NCI-H1436 (cell line): ENCODE results near the gene SORBS1.

Experiments
- DNase-seq: peaks from one replicate; lab custom pipeline; 2025; lab: John Stamatoyannopoulos, UW

SORBS1 gene

DNA sequence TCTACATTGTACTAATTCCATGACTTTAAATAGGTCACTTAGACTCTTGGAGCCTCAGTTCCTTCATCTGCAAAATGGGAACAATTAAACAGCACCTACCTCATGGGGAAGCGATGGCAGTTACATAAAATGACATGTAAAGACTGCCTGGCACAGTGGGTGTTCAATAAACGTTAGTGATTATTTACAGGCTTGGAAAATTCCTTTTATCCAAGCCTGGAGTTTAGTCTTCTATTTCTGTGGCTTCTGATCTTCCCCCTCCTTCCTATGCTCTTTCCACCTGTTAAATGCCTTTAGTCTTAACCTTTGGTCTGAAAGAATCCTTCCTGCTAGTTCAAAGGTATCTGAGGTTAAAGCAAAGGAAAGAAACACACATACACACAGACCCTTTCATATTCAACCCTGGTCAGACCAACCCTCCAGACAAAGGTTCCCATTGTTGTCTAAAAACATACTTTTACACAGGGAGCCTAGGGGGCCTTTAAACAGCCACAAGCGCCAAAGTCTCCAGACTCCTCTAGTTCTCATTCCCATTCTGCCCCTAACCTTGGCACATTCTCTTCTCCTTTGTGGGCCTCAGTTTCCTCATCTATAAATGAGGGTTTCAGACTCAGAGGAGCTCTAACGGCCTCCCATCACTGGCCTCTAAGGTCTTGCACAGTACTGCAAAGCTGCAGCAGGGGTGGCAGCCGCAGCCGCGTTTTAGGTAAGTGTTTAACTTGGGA lies 21.4 kb downstream of the SORBS1 start:
- no peak for DNase-seq

DNA sequence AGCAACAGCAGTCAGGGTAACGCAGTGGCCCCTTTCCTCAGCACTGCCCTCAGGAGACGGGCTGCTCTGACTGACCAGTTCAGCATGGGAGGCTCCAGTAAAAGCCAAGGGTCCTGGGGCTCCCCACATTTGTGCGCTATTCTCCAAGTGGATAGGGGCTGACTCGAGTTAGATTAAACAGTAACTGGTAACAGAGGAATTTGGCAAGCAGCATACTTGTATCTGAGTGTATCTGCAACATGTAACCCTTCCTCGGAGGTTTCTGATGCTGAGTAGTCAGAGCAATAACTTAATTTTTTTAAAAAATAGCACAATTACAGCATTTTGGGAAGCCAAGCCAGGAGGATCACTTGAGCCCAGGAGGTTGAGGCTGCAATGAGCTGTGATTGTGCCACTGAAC lies 22.8 kb downstream of the SORBS1 start:
- DNase-seq = no peak

DNA sequence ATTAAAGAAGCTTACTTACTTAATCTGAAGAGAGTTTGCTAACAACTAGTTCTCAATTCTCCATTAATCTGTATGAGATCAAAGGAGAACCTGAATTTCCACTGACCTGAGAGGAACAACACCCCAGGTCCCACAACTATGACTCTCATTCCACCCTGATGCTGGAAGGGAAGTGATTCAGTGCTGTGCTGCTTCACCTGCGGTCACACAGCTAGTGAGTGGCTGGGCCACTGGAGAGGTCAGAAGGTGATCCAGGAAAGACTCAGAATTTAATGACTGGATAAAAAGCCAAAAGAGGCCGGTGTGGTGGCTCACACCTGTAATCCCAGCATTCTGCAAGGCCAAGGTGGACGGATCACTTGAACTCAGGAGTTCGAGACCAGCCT lies 23.6 kb downstream of the SORBS1 start:
- DNase-seq = no peak

DNA sequence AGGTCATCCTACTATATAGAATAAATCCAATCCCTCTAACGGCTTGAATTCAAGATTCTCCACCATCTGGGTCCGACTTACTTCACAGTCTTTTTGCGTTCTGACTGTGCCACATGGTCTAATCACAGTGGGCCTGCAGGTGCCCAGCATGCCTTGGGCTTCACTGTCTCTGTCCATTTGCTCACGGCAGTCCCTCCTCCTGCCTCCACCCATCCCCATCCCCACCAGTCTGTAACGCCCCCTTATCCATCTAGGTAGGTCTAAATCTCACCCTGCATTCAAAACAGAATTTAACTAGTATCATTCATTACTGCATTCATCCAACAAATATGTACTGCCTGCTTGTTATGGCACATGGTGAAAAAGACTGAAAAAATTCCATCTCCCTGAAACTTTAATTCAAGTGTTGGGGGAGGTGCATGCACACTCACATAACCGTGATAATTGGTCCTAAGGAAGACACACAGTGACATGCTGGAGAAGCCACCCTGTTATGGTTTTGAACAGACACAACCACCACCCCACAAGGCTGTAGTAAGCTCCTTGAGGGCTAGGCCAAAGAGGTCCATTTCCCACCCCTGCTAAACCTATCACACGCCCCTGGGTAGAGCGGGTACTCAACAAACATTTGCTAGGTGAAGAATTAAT lies 24.2 kb downstream of the SORBS1 start:
- no peak for DNase-seq

DNA sequence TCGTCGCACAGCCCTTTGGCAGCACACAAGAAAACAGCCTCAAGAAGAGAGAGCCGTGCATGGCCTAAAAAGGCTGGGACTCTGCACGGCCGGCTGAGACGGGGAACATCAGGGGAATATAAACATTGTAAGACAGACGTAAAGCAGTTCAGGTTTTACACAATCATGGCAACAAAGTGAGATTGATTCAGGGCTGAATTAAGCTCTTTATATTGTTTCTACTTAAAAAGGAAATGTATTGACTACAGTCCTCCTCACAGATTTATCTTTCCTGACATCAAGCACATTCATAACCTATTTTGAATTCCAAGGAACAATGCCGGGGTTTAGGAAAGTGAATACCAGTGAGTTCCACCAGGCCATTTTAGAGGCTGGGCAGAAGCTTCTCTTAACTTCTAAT lies 25.2 kb downstream of the SORBS1 start:
- no peak for DNase-seq

DNA sequence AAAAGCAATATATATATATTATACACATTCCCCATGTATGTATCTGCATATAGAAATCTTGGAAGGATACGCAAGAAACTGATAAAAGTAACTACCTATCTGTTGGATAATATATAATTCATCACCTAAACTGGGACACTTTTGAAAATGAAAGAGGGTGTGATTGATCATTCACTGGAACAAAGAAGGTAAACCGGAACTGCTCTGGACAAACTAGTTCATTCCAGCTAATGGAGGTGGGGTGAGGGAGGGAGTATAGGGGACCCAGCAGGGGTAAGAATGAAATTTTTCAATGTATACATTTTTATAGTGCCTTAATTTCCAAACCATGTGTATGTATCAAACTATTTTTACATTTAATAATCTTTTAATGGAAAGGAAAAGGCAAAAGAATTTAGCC lies 25.6 kb downstream of the SORBS1 start:
- no peak for DNase-seq

DNA sequence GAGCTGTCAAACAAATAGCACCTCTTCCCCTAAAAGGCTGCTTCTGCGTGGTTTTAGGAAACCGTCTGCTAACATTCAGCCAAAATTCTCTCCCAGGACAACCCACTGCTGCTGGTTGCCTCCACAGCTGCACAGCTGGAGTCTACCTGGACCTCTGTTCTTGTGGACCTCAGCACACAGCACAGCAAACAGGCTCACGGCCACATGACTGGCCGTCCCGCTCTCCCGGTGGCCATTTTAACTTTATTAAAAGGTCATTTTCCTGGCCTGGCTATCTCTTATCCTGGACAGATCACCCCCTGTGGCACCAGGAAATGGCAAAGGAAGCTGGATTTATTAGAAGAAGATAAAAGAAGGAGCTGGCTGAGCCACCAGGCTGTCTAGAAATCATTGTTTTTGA lies 27.6 kb downstream of the SORBS1 start:
- no peak for DNase-seq

DNA sequence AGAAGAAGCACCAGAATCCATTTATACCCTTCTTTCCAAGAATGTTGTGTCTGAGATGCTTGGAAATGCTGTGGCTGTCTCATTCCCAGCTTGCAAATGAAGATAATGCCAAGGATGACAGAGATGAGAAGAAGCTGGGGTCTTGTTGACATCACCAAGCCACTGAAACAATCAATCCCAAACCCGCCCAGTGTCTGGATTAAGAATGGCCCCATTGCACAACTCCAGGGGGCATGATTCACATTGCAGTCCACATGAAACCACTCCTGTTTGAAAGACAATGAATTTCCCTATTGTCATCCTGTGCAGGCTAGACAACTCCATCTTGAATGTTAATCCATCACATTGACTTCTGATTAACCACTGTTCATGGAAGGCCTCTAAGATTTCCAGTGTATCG lies 28.6 kb downstream of the SORBS1 start:
- DNase-seq = no peak

DNA sequence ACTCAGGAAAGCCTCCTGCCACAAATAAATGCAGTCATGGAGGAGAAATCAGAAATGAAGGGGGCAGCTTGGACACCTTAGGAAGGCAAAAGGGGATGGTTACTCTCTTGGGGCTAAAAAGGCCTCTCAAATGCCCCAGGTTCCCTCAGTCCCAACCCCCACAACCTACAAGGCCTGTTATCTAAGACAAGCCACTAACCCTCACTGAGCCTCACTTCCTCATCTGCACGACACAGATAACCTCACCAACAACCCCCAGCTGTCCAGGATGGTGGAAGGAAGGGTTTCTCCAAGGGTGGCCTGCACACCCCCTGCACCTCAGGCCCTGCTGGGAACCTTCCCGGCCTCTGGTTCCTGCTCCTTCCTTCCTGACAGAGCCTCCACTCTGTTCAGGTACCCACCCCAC lies 29.2 kb downstream of the SORBS1 start:
- DNase-seq = no peak

DNA sequence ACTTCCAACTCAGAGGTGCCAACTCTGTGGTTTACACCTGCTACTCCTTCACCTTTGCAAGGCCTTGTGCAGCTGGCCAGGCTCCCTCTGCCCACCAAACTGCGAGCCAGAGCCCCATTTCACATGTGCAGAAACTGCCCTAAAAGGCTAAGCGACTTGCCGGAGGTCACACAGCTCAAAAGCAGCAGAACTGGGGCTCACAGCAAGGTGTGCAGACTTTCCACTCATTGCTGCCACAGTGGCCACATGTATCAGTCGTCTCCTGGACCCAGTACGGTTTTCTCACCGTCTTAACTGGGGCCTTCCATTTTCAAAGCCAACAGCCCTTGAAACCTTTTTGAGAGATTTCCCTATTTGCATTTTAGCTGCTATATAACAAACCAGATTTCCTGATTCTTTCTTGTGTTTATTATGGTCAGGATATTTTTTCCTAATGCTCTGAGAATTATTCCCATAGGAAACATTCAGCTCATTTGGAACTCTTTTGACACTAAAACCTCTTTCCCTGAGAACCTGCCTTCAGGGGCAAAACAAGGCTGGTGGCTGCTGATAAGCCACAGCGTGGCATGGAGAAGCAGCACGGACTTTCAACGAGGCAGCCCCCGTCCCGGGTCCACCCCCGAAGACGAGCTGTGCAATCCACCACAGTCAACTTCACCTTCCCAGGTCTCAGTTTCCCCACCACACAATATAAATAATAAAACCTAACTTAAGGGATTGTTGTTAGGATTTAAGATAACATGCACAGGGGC lies 29.9 kb downstream of the SORBS1 start:
- no peak for DNase-seq

DNA sequence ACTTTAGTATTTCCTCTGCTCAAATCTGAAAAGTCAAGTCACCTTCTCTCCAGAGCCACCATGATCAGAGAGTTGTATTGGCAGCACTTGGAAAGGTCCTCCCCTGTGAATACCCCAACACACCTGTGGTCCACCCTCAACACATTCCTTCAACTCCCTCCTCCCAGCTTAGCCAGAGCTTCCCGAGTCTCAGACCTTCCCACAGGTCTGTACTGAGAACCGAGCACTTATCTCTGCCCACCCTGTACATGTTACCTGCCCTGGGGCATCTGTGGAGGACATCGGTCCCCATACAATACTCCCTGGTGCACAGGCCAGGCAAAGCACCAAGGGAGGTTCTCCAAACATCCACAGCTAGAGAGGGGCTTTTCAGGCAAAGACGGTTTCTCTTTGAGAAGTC lies 30.6 kb downstream of the SORBS1 start:
- no peak for DNase-seq

DNA sequence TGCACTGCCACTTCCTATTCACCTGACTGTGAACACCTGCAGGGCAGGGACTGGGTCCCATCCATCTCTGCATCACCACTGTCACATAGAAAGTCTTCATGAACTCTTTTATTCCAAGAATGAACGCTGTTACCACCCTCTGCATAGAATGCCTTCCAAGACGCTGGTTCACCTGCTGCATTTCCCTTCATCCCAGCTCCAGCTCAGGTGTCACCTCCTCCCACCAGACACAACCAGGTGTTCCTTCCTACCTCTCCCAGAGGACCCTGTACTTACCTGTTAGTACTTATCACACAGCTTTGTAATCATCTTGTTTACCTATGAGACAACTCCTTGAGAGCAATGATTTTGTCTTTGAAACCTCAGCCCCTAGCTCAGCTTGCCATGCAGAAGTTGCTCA lies 31.1 kb downstream of the SORBS1 start:
- DNase-seq = no peak

DNA sequence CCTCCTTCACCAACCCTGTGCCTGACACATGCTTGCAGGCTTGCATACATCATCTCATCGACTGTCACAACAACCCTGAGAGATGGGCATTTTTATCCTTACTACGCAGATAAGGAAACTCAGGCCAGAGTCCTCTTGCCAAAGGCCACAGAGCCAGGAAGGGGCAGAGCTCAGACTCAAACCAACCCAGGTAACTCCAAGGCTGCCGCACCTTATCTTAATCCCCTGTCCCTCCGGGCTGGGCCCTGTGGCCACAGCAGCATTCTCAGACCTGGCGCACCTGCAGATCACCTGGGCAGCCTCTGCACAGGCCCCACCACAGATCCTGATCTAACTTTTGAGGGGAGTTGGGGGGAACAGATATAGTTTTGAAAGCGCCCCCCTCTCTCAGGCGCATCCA lies 35.1 kb downstream of the SORBS1 start:
- no peak for DNase-seq

DNA sequence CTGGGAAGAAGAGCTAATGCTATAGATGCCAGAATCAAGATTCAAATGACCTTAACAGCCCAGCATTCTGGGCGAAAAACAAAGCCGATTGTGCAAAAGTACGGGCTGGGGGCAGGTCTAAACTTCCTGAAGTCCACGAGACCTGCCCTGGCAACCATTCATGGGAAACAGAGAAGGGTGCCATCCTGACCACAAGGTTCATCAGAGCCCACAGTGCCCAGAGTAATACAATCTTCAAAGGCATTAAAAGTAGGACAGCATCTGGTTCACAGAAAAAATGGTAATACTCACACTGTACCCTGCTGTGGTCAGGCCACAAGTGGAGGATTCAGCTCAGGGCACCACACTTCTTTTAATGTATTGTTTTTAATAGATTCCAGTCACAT lies 36.1 kb downstream of the SORBS1 start:
- no peak for DNase-seq

DNA sequence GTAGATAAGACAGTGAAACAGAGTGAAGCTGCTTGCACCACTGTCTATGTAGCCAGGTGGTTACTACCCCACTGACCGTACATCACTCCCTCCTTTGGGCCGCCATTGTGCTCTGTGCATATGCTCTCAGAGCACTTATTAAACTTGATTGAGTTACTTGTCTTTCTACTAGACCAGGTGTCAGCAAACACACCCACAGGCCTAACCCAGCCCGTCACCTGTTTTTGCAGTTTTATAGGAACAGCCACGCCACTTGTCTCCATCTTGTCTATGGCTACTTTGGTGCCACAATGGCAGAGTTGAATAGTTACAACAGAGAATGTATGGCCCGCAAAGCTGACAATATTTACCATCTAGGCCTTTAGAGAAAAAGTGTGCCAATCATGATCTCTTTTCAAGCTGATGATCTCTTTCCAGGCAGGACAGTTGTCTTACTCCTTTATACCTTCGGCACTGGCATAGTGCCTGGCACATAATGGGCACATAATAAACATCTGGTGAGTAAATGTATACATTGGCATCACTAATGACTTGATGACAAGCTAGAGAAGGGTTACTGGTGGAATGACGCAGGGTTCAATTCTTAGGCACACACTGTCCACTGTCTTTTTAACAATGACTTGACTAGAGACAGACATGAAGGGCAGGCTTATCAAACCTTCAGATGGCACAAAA lies 36.7 kb downstream of the SORBS1 start:
- no peak for DNase-seq

DNA sequence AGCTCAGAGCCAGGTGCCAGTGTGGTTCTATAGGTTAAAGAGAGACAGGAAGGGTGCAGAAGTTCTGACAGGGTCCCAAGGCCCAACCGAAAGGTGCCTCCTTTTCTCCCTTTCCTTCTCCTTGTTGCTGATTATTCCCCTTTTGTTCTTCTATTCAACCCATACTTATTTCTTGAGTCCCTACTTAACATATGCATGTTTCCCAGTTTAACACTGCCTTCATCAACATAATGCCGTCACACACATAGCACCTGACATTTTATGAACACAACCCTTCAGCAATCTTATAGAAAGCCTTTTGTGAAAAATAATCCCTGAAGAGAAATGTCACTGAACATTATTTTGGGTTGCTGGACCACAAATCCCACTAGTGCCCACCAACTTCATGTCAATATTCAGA lies 39.1 kb downstream of the SORBS1 start:
- no peak for DNase-seq

DNA sequence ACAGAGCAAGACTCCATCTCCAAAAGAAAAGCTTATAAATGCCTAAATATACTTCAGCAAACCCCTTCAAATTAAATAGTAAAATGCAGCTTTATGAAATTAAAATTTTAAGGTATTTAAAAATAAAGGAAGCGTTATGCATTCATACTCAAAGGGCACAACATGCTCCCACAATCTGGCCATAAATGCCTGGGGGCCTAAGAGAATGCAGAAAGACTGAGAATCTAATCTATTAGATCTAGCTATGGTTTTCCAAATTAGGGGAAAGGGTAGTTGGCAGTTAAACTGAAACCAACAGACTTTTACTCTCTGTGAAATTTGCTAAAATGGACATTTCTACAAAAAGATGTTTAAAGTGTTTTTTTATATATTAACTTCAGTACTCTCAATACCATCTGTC lies 40.6 kb downstream of the SORBS1 start:
- DNase-seq = no peak

DNA sequence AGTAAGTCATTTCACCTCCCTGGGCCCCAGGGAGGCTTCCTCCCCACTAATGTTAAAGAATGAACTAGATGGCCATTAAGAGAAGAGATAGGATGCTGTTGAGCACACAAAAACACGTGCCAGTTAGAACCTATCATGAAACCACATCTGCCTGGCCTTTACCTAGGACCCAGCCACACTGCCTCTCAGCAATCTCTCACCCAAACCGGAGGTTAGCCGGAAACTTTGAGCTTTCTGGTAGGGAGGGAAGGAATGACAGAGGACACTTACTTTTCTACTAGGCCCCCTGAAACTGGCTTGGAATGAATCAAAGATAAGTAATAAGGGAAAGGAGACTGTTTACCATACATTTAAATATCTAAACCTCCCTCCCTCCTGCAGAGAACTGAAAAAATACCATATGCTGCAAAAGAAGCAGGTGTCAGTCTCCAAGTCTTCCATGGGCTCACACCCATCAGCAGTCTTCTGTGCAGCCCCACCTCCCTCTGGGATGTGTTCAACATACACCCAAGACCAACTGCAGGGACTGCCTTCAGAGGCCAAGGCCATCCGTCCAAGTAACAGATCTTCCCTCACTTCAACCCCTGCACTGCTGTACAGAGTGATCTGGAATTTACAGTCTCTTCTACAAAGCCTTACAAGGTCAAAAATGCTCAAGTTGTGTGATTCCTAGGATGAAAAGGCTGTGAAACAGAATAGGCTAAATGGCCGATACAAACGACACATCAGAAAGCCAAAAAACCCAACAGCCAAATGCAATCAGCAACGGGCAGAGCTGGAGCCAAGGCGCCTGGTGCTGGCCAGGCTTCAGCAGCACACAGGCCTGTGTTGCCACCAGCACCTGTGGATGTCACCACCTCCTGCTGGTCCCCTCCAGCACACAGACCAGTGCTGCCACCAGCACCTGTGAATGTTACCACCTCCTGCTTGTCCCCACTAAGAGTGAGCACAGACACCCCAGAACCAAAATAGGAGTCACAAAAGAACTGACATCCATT lies 42.4 kb downstream of the SORBS1 start:
- DNase-seq = no peak

DNA sequence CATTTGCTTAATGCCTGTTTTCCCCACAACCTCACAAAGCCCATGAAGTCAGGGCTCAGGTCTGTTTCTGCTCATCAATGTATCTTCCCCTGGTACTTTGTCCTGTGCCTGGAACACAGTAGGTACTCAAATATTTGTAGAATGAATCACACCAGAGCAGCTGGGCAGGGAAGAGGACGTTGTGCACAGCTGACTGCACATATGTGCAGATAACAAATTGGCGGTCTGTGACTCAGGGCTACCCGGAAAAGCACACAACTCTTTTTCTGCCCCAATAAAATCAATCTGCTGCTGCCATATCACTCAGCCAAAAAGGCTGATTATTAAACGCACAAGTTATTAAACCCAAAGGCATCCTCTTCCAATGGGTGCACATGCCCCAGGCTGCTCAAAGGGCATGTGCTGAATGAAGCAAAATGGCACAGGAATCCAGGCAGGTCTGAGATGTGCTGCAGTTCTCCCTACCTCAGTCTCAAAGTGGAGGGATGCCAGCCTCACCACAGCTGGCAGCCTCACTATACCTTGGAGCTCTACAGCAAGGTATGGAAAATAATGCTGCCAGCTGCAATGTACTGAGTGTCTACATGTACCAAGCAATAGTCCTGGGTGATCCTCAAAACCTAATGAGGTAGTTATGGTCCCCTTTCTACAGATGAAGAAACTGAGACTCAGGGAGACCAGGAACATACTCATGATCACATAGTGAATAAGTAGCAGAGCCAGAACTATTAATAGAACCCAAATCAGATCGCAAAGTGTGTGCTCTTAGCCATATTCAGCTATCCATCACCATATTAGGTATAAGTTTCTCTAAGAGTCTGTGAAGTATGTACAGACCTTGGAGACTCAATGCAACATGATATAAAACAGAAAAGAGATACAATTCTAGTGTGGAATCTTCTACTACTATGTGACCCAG lies 43.4 kb downstream of the SORBS1 start:
- no peak for DNase-seq

DNA sequence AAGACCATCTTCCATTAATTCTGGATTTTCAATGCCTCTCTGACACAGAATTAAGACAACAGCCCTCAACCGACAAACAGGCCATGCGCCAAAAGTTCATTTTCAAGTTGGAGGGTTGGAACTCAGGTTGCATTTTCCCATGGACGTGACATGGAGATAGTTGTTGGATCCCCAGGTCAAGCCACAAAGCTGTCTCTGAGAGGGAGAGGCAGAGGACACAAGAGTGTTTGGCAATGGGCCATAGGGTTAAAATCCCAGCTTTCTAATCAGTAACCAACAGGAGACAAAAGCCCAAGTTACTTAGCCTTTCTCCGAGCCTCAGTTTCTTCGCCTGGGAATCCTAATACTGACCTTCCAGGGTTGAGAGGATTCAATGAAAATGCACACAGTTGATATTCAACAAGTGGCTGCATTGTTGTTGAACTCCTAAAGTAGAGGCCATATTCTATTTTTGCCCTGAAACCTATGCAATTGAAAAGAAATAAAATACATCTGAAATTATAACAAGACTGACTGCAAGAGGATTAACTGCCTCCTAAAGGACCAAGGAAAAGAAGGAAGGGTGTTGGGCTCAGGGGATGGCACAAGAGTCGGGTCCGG lies 44.3 kb downstream of the SORBS1 start:
- DNase-seq = no peak
